AG08395 (cell line): ENCODE data around the gene TNFAIP8L3.
"Not testable (repeated sequence)": the region's sequence is repeated elsewhere in the genome, so short reads cannot be mapped to it uniquely, and the experiment has no call there.

Experiments used
- DNase-seq: peaks from one replicate; pipeline ENCODE4 v3.0.0; 2012; ENCODE audit warnings: mixed read lengths, low spot score

TNFAIP8L3 gene

DNA sequence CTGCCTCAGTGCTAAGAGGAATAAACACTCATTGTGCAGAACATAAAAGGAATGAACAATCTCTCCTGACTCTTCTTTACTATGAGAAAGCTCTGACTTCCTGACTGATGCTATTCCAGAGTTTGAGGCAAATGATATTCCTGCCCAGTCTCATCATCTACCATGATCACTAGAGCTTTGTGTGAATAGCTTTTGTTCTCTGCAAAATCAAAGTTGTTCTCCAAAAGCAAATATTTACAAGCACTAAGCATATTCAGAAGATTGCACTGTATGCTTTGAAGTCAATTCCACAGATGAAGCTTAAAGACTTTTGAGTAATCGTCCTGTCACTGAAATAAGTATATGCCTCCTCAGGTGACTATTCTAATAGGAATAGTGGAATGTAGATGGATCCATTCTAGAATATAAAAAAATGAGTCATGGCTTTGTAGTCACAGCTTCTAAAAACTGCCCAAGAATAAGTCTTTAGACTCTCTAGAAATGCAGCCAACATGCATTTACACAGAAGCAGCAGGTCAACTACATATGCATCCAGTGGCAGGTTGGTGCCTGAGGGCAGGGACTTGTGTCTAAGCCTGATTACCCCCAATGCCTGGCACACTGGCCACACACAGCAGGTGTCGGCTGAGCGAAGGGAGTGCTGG is 34.6 kb downstream of the TNFAIP8L3 start:
- no peak for DNase-seq

DNA sequence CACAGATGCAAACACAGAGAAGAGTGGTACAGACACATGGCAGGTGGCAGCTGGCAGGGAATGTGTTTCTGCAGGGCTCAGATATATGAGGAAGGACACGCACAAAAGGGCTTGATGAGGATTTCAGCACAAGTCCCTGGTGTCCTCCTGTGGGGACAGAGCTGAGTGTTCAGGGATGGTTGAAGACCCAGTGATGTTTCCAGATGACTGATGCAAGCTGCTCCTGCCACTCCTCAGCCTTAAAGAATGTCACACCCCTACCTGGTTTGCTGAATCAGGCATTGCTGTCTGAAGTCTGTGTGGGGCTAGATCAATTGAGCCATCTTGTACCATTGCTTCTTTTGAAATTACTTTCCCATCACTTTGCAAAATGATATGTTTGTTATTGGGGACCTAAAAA is 40.2 kb downstream of the TNFAIP8L3 start:
- DNase-seq, result no peak

DNA sequence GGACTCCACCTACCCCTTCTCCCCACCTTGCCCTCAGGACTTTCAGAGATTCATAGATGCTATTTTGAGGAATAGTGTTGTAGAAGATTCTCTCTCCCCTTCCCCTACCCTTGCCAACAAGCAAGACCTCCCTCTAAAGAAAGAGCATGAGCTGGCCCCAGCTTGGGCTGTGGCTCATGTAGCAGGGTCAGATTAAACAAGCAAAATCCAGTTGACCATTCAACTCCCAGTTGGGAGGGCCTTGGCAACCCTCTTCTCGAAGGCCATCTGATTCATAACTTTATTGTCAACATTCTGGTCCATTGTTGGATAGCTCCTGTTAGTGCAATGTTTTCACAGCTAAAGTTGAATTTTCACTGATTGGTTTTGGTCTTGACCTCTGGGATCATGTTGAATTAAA is 41.1 kb downstream of the TNFAIP8L3 start:
- DNase-seq, result no peak

DNA sequence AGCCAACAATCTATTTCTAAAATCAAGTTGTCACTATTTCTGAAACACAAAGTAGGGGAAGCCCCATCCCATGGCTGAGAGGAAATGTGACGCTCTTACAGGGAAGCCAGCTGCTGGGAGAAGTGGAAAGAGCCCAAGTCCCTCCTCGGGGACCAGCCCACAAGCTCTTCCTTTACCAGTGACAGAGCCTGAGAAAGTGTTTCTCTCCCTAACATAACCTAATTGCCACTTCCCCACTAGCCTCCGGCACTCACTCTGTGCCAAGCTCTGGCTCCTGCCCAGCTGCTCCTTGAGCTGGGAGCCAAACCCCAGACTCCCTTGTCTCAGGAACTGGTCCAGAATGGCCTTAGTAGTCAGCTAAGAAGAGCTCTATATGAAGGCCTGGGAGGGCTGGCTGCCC is 42.9 kb downstream of the TNFAIP8L3 start:
- DNase-seq, result peak; percentile 26

DNA sequence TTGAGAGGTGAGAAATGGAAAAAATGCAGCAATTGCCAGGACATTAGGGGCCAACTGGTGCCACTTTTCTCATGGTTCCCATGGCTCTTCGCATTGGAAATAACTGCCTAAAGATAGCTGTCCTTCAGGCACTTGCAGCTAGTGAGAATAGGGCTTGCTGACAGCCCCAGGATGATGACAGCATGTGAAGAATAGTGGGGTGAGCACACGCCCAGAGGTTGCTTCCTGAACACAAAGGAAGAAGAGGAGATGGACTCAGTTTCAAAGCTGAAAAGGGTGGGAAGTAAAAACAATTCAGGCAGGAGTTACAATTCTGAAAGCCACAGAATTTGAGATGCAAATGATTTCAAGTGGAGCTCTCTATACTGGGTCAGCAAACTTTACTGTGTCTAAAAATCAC is 45.6 kb downstream of the TNFAIP8L3 start:
- DNase-seq, result no peak

DNA sequence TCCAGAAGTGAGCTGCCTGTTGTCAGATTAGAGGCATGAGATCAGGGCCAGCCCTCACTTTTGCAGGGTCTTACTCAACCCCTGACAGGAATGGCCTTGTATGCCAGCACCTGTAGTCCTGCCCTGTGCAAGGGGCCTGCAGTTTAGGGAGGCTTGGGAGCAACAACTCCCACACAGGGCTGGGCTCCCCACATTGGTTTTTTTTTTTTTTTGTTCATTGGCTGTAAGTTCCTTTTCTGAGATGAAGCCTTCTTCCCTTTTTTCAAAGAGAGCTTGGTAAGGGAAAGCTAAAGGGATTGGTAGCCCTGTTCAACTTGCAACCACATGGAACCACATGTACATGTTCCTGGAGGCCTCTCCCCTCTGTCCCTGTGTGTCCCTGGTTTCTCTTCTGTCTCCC is 46.4 kb downstream of the TNFAIP8L3 start:
- DNase-seq, result no peak

DNA sequence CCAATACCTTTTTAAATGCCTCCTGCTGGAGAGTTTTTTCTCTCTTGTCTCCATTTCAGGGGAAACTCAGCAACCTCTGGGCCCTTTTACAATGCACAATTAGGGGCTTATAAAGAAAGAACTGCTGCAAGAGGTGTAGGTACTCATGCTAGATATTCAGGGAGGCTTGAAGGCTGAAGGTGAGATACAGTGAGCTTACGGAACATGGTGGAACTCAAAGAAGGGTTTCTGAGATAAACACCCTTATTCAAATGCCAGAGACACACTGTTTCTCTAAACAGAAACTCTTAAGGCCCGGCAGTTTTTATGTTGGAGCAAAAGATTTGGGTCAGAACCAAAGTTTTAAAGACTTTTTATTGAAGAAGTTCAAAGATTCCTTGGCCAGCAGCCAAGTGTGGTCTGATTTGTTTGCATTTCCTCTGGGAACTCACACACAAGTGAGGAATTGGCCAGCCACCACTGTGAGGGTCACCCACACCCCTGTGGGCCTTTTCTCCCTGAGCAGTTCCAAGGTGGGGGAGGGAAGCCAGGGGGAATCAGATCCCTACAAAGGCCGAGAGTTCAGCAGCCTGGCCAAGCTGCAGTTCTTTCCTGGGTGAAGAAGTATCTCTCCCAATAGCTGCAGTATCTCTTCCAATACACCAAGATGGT is 47.8 kb downstream of the TNFAIP8L3 start:
- no peak for DNase-seq

DNA sequence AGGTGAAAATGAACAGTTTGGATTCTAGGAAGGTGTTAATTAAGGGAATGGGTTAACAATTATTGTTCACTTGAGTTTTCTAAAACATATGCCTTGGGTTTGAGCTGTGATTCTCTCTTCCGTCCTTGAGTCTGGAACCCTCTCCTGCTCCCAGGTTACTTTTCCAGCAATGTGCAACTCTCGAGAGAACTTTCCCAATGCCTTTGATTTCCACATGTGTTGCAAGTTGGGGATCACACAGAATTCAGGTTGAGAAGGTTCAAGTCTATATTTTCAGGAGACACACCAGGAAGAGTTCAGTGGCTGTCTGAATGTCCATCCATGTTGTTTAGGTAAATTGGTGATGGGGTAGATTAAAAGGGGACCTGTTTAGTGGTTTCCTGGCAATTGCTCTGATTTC is 48.7 kb downstream of the TNFAIP8L3 start:
- DNase-seq, result no peak

DNA sequence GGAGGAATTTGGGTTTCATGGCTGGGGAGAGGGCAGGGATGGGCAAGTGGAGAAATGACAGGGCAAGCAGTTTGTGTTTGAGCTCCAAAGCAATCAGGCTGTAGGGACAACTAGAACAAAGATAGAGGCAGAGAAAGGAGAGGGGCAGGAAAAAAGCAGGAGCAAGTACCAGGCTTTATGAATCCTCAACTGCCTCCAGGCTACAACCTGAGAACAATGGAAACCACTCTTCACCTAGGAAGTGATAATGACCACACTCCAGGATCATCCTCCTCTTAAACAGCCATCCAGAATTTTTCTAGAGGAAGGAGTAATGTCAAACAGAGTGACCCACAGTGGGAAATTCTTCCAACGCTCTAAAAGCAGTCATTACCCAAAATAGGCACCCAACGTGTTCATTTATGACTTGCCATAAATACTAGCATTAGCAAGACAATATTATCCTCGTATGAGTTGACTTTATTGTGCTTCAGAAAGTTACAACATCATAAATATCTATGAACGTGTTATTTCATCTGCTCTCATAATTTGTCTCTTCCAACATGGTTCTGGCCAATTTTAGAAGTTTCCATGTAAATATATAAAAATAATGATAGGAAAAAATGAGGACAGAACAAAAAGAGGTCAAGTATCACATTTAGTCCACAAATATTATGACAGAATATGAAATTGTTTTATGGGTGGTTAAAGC is 50.5 kb downstream of the TNFAIP8L3 start:
- no peak for DNase-seq

DNA sequence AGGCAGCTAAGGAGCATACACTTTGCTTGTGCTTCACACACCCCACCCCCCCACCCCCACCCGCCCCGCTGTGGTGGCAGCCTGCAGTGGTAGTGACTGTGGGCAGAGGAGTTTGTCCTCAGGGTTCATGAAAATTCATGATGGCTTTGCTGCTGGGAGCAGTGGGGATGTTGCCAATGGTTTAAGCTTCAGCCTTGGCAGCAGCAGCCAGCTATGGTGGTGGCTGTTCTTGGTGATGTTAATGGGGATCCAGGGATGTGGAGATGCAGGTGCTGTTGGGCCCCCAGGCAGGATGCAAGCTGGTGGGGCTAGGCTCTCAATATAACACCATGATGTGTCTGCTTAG is 55.8 kb downstream of the TNFAIP8L3 start:
- DNase-seq, result no peak

DNA sequence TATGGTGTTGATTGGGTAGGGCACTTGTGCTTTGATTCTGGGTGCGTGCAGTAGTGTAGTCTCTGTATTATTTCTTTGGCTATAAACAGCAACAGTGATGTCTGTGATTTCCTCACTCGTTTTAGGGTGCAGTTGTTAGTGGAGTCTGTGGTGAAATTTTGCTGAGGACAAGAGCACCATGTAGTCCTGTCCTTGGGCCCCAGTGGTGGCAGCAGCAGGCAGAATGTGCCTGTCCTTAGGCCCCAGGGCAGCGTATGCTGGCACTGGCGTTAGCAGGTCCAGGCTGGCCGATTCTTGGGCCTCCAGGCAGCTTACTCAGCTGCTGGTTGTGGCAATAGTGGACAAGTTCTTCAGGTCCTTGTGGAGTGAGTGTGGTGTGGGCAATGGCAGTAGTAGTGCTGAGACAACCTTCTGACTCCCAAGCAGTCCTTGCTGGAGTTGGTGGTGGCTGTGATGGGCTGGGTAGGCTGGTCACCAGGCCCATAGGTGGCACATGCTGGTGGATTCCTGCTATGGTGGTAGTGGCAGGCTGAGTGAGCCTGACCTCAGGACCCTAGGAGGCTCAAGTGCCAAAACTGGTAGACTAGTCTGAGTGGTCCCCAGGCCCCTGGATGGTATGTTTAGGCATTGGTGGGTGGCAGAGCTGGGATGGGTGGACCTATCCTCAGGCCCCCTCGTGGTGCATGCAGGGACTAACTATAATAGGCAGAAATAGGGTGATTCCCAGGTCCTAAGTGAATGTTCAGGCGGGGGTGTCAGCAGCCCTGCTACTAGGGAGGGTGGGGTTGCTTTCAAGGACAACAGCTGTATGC is 56.3 kb downstream of the TNFAIP8L3 start:
- no peak for DNase-seq

DNA sequence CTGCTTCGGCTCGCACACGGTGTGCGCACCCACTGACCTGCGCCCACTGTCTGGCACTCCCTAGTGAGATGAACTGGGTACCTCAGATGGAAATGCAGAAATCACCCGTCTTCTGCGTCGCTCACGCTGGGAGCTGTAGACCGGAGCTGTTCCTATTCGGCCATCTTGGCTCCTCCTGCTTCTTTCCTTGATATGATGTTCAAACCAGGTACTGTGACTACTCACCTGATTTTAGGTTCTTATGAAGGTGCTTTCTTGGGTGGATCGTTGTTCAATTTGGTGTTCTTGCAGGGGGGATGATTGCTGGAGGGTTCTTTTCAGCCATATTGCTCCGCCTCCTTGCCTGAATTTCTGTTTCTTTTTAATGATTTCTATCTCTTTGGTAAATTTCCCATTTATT is 57.2 kb downstream of the TNFAIP8L3 start:
- DNase-seq, result not testable (repeated sequence)

DNA sequence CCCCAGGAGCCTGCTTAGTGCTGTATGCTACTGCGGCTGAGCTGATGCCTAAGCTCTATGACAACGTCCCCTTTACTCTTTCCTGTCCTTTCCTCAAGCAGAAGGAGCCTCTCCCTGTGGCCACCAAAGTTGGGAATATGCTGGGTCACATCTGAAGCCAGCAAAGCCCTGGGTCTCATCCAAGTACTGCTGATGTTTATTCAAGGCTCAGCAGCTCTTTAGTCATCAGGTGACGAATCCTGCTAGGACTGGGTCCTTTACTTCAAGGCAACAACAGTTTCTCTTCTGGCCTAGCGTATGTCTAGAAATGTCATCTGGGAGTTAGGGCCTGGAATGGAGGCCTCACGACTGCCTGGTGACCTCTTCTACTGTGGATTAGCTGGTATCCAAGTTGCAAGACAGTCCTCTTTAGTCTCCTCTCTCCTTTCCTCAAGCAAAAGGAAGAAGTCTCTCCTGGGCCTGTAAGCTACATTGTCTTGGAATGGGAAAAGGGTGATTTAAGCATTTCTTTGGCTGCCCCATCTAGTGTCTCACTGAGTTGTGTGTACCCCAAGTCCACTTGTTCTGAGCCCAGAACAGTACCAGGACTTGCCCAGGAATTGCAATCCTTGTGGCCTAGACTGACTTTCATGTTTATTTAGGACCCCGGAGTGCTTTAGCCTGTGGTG is 63.9 kb downstream of the TNFAIP8L3 start:
- DNase-seq, result peak; percentile 62

DNA sequence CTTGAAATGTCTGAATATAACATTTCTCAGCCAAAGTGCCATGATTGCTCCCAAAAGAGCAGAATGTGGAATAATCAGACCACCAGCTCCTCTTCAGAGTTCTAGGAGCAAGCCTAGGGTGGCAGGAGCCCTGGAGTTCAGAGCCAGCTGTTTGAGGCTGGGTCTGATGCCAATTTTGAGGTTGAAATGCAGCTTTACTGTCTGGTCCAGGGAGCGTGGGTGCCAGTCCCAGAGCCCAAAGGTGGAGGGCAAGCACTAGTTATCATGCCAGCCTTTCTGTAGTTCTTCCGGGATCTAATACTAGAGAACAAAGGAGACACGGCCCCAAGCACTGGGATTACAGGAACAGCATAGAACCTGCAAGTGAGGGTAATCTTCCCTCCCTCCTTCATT is 69.3 kb downstream of the TNFAIP8L3 start:
- no peak for DNase-seq

DNA sequence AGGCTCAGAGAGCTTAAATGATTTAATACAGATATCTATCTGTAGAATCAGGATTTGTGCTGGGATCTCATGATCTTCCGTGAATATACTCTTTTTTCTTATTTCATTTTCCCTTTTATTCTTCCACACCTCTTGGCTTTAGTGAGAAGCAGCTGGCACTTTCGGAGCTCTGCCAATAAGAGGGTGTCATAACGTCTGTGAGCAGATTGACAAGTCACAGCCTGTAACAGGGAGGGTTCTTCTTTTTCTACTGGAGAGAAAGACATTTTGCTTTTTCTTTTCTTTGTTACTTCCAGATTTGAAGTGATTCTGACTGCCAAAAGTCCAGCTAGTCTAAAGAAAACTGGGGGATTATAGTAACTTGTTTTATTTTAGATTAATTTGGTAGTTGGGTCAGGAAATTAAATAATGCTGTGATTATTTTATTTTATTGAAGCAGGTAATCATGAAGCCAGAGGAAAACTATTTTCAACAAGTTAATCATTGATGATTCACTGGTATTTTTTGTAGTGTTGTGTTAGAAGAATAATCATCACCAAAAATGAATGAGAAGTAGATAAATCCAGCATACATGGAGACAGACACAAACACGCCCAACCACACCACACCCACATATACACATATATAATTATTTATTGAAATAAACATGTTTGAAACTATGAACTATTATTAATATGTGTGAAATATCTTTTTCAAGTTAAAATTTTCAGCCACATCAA is 69.8 kb downstream of the TNFAIP8L3 start:
- no peak for DNase-seq

DNA sequence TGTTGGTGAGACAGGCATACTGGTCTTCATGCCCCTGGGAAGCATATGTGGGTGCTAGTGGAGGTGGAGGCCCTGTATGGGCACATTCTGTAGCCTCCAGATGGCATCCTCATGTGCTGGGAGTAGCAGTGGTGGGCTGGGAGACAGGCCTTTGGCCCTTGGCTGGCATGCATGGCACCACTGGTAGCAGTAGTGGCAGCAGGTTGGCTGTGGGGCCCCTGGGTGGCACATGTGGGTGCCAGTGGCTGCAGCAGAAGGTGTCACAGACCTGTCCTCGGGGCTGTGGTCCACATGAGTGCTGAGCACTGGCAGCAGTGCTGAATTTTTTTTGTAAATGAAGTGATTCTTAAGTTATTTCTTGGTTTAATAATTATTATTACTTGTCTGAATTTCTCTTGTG is 71.2 kb downstream of the TNFAIP8L3 start:
- DNase-seq, result no peak

DNA sequence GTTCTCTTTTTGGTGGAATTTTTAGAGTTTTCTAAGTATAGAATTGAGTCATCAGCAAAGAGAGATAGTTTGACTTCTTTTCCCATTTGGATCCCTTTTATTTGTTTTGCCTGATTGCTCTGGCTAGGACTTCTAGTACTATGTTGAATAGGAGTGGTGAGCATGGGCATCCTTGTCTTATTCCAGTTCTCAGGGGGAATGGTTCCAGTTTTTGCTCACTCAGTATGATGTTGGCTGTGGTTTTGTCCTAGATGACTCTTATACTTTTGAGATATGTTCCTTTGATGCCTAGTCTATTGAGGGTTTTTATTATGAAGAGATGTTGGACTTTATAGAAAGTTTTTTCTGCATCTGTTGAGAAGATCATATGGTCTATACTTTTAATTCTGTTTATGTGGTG is 72.5 kb downstream of the TNFAIP8L3 start:
- no peak for DNase-seq

DNA sequence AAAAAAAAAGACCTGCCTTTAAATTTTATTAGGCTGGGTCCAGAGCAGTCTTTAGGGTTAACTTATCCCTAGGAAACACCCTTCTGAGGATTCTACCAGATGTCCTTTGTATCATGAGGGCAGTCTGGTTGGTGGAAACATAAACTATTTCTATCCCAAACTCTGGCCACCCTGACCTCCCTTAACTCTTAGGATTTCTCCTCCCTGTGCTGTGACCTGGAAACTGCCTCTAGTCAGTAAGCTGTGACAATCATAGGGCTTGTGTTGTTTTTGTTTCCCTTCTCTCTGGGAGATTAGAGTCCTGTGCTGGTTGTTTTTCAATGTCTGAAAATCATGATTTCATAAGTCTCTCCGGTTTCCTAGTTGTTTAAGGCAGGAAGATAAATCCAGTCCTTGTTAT is 78.1 kb downstream of the TNFAIP8L3 start:
- DNase-seq, result no peak

DNA sequence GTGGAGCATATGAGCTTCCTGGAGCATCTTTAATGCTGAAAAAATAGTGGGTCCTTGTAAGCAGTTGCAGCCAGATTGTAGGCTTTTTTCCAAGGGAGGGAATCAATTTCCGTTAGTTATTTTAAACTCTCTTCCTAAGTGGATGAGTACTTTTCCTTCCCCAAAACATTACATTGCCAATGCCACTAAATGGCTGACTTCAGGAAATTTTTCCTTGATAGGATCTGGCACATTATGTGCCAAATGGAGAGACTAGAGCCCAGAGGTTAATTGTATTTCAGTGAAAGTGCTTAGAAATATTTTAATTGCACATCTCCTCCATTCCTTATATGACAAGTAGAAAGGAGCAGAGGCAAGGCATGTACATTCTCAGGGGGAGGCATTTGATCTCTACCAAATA is 83.5 kb downstream of the TNFAIP8L3 start:
- DNase-seq, result no peak

DNA sequence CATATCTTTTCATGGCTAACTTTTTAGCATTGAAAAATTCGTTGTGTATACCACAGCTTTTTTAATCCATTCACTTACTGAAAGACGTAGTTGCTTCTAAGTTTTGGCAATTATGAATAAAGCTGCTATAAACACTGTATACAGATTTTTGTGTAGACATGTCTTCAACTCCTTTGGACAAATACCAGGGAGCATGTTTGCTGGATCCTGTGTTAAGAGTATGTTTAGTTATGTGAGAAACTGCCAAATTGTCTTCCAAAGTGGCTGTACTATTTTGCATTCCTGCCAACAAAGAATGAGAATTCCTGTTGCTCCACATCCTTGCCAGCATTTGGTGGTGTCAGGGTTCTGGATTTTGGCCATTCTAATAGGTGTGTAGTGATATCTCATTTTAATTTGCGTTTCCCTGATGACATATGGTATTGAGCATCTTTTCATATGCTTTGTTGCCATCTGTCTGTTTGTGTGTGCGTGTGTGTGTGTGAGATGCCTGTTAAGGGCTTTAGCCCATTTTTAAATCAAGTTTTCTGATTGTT is 87.5 kb downstream of the TNFAIP8L3 start:
- DNase-seq, result no peak
